Aorta (tissue), 5 donors: Measurements from ENCODE around the gene GREB1. TPM values are rescaled to one million over a fixed set of nuclear protein-coding genes. Genes with fewer than 3 reads are reported as not detected.
"Not testable (repeated sequence)": the region's sequence is repeated elsewhere in the genome, so short reads cannot be mapped to it uniquely, and the experiment has no call there.

Experiments
- ATAC-seq: fragments of 200-7000 bp; cut with Tn5 transposase; one replicate; pipeline ENCODE4 v1.9.1; 2022; ENCODE audit warnings: moderate library complexity; ENCODE audit not compliant: low FRiP score
- DNase-seq, 2 donors: peaks; one replicate each; pipeline ENCODE4 v3.0.0-alpha.2; 2020
- H3K27ac ChIP-seq, 2 donors: one replicate each; pipeline ENCODE4 v1.5.1; 2013; ENCODE audit warnings: low read length in 2 of 2, mild to moderate bottlenecking in 2 of 2, moderate library complexity in 2 of 2, control low read depth in 1 of 2, inconsistent platforms in 1 of 2, low read depth in 1 of 2
- H3K27me3 ChIP-seq, 2 donors: one replicate each; pipeline ENCODE4 v1.6.1; 2013; ENCODE audit warnings: control low read depth in 1 of 2, low read length in 1 of 2, mild to moderate bottlenecking in 1 of 2, moderate library complexity in 1 of 2; ENCODE audit not compliant: insufficient read depth in 2 of 2, control insufficient read depth in 1 of 2
- H3K36me3 ChIP-seq, 2 donors: one replicate each; pipeline ENCODE4 v1.6.1; 2013; ENCODE audit warnings: control low read depth in 1 of 2, low read length in 1 of 2, mild to moderate bottlenecking in 1 of 2; ENCODE audit not compliant: insufficient read depth in 2 of 2, control insufficient read depth in 1 of 2
- H3K4me1 ChIP-seq, 2 donors: one replicate each; pipeline ENCODE4 v1.6.1; 2013; ENCODE audit warnings: low read length in 2 of 2, control low read depth in 1 of 2, mild to moderate bottlenecking in 1 of 2, moderate library complexity in 1 of 2; ENCODE audit not compliant: insufficient read depth in 2 of 2, control insufficient read depth in 1 of 2
- H3K4me3 ChIP-seq, 2 donors: one replicate each; pipeline ENCODE4 v1.5.1; 2013; ENCODE audit warnings: low read length in 2 of 2, control low read depth in 1 of 2, mild to moderate bottlenecking in 1 of 2
- H3K9me3 ChIP-seq: one replicate; pipeline ENCODE4 v1.6.1; 2013; ENCODE audit warnings: mild to moderate bottlenecking, low read length; ENCODE audit not compliant: control insufficient read depth
- WGBS, 2 donors: extraction: QIAGEN DNeasy Blood & Tissue Kit; methylation state at CpG; one replicate each; pipeline ENCODE4 v1.1.7; 2013; 5-methylcytosine and 5-hydroxymethylcytosine counted together
- intact Hi-C, 2 donors: fragments of 100-400 bp; cut with DNase I; formaldehyde crosslinking; loops; one replicate each; pipeline versions ENCODE4 v1.14.2 to v1.15.0; 2022
- polyA plus RNA-seq, 2 donors: library from polyadenylated mRNA; stranded (reverse); fragments of 200-250 nt; gene quantifications; one replicate each; pipeline ENCODE4 v1.2.3, GENCODE V29; 2013
- total RNA-seq, 2 donors: library from RNA; stranded (reverse); fragmentation: NEBNext Ultra II Directional; extraction: Animal tissue kit (Norgen Biotek cat#: 25700); gene quantifications; one replicate each; pipeline ENCODE4 v1.2.1, GENCODE V29; 2021
- donor health status: healthy with polysubstance abuse.
- donor health status: Bipolar disorder and iron deficiency.
- donor health status: DM: no; HTN: no; CAD: no.
- donor health status: DM: no; HTN: no; CAD: no.
- donor health status: DM: yes; HTN: yes; CAD: no.

Gene GREB1
- total and polyA plus RNA-seq, 4 donors, result 0.13 to 8.6 (median 7.2) TPM; not detected in 1

- 91 to 92% methylated on average over 10 of the region's 10 CpGs for WGBS, 2 donors
- ATAC-seq (no peak), DNase-seq (no peak)
- Histone ChIP-seq H3K27me3 (no peaks in the 10 kb centered on the region), H3K4me1 (no peaks in the 10 kb centered on the region), H3K27ac (no peak overlapping the region), H3K9me3 (no peaks in the 10 kb centered on the region), H3K4me3 (no peak overlapping the region), H3K36me3 (no peaks in the 10 kb centered on the region)
- intact Hi-C loops, result no loop called here
These were observed 126.0 kb downstream of the GREB1 start for GRCh38 chr2:11659851-11660250.

GRCh38 chr2:11660396-11660795 lies 126.6 kb downstream of the GREB1 start:
- H3K4me1 ChIP-seq, H3K9me3 ChIP-seq, H3K4me3 ChIP-seq, DNase-seq, H3K36me3 ChIP-seq, ATAC-seq, H3K27ac ChIP-seq, H3K27me3 ChIP-seq, intact Hi-C loops: not testable (repeated sequence)
- WGBS, 2 donors, result 90% methylated on average over 2 of the region's 2 CpGs

GRCh38 chr2:11661891-11662435 lies 128.1 kb downstream of the GREB1 start:
- no peaks in the 10 kb centered on the region for H3K36me3 ChIP-seq
- ATAC-seq, result no peak
- no peaks in the 10 kb centered on the region for H3K27me3 ChIP-seq
- no peaks in the 10 kb centered on the region for H3K4me1 ChIP-seq
- intact Hi-C loops, result no loop called here
- H3K9me3 ChIP-seq, result no peaks in the 10 kb centered on the region
- WGBS, 2 donors, result 87 to 88% methylated on average over 18 of the region's 18 CpGs
- no peak overlapping the region for H3K4me3 ChIP-seq
- no peak for DNase-seq
- H3K27ac ChIP-seq, result no peak overlapping the region

- DNase-seq, result no peak
- Histone ChIP-seq H3K27ac (no peak overlapping the region), H3K27me3 (no peaks in the 10 kb centered on the region), H3K9me3 (no peaks in the 10 kb centered on the region), H3K36me3 (no peaks in the 10 kb centered on the region), H3K4me1 (no peaks in the 10 kb centered on the region), H3K4me3 (no peak overlapping the region)
- ATAC-seq, result no peak
- intact Hi-C loops, result no loop called here
These were observed 129.0 kb downstream of the GREB1 start for GRCh38 chr2:11662882-11663281.

- intact Hi-C loops, result no loop called here
- Histone ChIP-seq H3K36me3 (no peaks in the 10 kb centered on the region), H3K27ac (no peak overlapping the region), H3K27me3 (no peaks in the 10 kb centered on the region), H3K4me1 (no peaks in the 10 kb centered on the region), H3K4me3 (no peak overlapping the region), H3K9me3 (no peaks in the 10 kb centered on the region)
- no peak for DNase-seq
- no peak for ATAC-seq
- 66 to 70% methylated on average over 2 of the region's 2 CpGs for WGBS, 2 donors
These were observed 129.6 kb downstream of the GREB1 start for GRCh38 chr2:11663427-11663826.

- H3K4me1 ChIP-seq, result no peaks in the 10 kb centered on the region
- H3K27ac ChIP-seq, result no peak overlapping the region
- no peaks in the 10 kb centered on the region for H3K9me3 ChIP-seq
- intact Hi-C loops, result no loop called here
- H3K36me3 ChIP-seq, result no peaks in the 10 kb centered on the region
- ATAC-seq, result no peak
- no peak for DNase-seq
- 81 to 84% methylated on average over 11 of the region's 11 CpGs for WGBS, 2 donors
- H3K27me3 ChIP-seq, result no peaks in the 10 kb centered on the region
- no peak overlapping the region for H3K4me3 ChIP-seq
These were observed 131.2 kb downstream of the GREB1 start for GRCh38 chr2:11665028-11665427.

- Histone ChIP-seq H3K4me3 (no peak overlapping the region), H3K9me3 (no peaks in the 10 kb centered on the region), H3K36me3 (no peaks in the 10 kb centered on the region), H3K27me3 (no peaks in the 10 kb centered on the region), H3K4me1 (no peaks in the 10 kb centered on the region), H3K27ac (no peak overlapping the region)
- no peak for DNase-seq
- 74 to 80% methylated on average over 10 of the region's 10 CpGs for WGBS, 2 donors
- no peak for ATAC-seq
- intact Hi-C loops, result no loop called here
These were observed 131.9 kb downstream of the GREB1 start for GRCh38 chr2:11665510-11666362.

- ATAC-seq (no peak), DNase-seq (no peak)
These were observed 133.3 kb downstream of the GREB1 start for GRCh38 chr2:11667194-11667593.

More at GRCh38 chr2:11667194-11667593, 133.3 kb downstream of the GREB1 start:
- Histone ChIP-seq H3K4me3 (no peak overlapping the region), H3K27me3 (no peaks in the 10 kb centered on the region), H3K4me1 (no peaks in the 10 kb centered on the region), H3K36me3 (no peaks in the 10 kb centered on the region), H3K27ac (no peak overlapping the region), H3K9me3 (no peaks in the 10 kb centered on the region)
- WGBS, 2 donors, result 80 to 84% methylated on average over 3 of the region's 3 CpGs
- intact Hi-C loops, result no loop called here
